Spleen (tissue), 7 donors: ENCODE results near the gene NCKIPSD.

Source experiments
- CTCF ChIP-seq, 11 experiments: fragments of 200-600 bp in 7 of 11; fragments of 450-650 bp in 4 of 11; sonication (generic) in 4 of 11; IDR thresholded peaks in 8 of 11; conservative IDR thresholded peaks in 3 of 11; 1 replicate in 7 of 11; 2 replicates in 4 of 11; pipeline versions ENCODE4 v1.4.0 to v1.8.0; 2016 to 2021; ENCODE audit warnings: antibody characterized with exemption in 11 of 11, inconsistent platforms in 4 of 11, mild to moderate bottlenecking in 1 of 11
- POLR2A ChIP-seq, 3 donors: fragments of 450-650 bp; IDR thresholded peaks; one replicate each; pipeline ENCODE4 v1.5.1; 2017; ENCODE audit warnings: antibody characterized with exemption in 3 of 3, mild to moderate bottlenecking in 1 of 3
- donor health status: DM: no; HTN: no; CAD: no; lungs with moderate emphysema.
- donor health status: DM: no; HTN: no; CAD: no.
- donor health status: DM: no; HTN: no; CAD: no.

- TF ChIP-seq POLR2A (IDR thresholded peaks at IDR 0.05) (no peak), CTCF (IDR thresholded peaks at IDR 0.05 in 8 of 11, conservative IDR thresholded peaks at IDR 0.05 in 3 of 11) (no peak)
These were observed 53.9 kb downstream of the NCKIPSD start for GRCh38 chr3:48631516-48632448.
